HEK293T (cell line): ENCODE data around the gene PLAAT1.

Source experiments
- ARNT ChIP-seq: fragments of 450-650 bp; IDR thresholded peaks from 2 replicates; pipeline ENCODE4 v1.6.1; 2017; ENCODE audit warnings: mild to moderate bottlenecking
- BHLHE40 ChIP-seq: fragments of 450-650 bp; IDR thresholded peaks from 2 replicates; pipeline ENCODE4 v1.6.1; 2016; ENCODE audit warnings: mild to moderate bottlenecking, moderate library complexity, borderline replicate concordance
- FOXA1 ChIP-seq: fragments of 450-650 bp; IDR thresholded peaks from 2 replicates; pipeline ENCODE4 v1.6.1; 2016; ENCODE audit warnings: mild to moderate bottlenecking
- FOXK2 ChIP-seq: fragments of 450-650 bp; IDR thresholded peaks from 2 replicates; pipeline ENCODE4 v1.6.1; 2016; ENCODE audit warnings: mild to moderate bottlenecking
- HDGF ChIP-seq: fragments of 450-650 bp; IDR thresholded peaks from 2 replicates; pipeline ENCODE4 v1.6.1; 2017; ENCODE audit warnings: antibody characterized with exemption, borderline replicate concordance
- SP1 ChIP-seq: fragments of 450-650 bp; IDR thresholded peaks from 2 replicates; pipeline ENCODE4 v1.6.1; 2017
- SUZ12 ChIP-seq: fragments of 450-650 bp; IDR thresholded peaks from 2 replicates; pipeline ENCODE4 v1.6.1; 2016; ENCODE audit warnings: mild to moderate bottlenecking
- TARDBP ChIP-seq: fragments of 450-650 bp; IDR thresholded peaks from 2 replicates; pipeline ENCODE4 v1.6.1; 2016
- TF ChIP-seq, protein P1 (sequence below): fragments of 450-650 bp; IDR thresholded peaks from 2 replicates; pipeline ENCODE4 v1.6.1; 2016

DNA sequence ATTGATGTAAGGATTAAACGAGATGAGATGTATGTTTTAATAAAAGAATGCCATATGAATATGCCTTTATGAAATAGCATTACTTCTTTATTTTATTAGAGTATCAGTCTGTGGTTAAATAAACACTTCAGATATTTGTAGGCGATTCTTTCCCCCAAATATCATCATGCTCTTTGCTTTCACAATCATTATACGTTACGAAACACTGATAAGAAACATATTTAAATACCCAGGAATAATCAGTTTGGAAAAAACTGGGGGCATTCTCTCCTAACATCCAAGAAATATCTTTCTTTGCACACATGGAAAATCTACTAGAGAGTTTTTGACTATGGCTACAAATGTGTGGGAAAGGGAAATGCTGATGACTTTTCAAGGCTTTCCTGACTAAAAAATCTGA, 4.4 kb upstream of the PLAAT1 start:
- TF ChIP-seq FOXK2 (no peak), TARDBP (no peak), SUZ12 (no peak), HDGF (no peak), ARNT (no peak), SP1 (no peak), BHLHE40 (no peak), FOXA1 (no peak)
- TF ChIP-seq, protein P1, sequence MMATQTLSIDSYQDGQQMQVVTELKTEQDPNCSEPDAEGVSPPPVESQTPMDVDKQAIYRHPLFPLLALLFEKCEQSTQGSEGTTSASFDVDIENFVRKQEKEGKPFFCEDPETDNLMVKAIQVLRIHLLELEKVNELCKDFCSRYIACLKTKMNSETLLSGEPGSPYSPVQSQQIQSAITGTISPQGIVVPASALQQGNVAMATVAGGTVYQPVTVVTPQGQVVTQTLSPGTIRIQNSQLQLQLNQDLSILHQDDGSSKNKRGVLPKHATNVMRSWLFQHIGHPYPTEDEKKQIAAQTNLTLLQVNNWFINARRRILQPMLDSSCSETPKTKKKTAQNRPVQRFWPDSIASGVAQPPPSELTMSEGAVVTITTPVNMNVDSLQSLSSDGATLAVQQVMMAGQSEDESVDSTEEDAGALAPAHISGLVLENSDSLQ, result no peak
